Aorta (tissue), 5 donors: ENCODE data around the gene DDT. TPM values are rescaled to one million over a fixed set of nuclear protein-coding genes. Genes with fewer than 3 reads are reported as not detected.
"Not testable (repeated sequence)": the region's sequence is repeated elsewhere in the genome, so short reads cannot be mapped to it uniquely, and the experiment has no call there.

Experiments used
- ATAC-seq: fragments of 200-7000 bp; cut with Tn5 transposase; one replicate; pipeline ENCODE4 v1.9.1; 2022; ENCODE audit warnings: moderate library complexity; ENCODE audit not compliant: low FRiP score
- DNase-seq, 2 donors: peaks; one replicate each; pipeline ENCODE4 v3.0.0-alpha.2; 2020
- H3K27ac ChIP-seq, 2 donors: one replicate each; pipeline ENCODE4 v1.5.1; 2013; ENCODE audit warnings: low read length in 2 of 2, mild to moderate bottlenecking in 2 of 2, moderate library complexity in 2 of 2, control low read depth in 1 of 2, inconsistent platforms in 1 of 2, low read depth in 1 of 2
- H3K27me3 ChIP-seq, 2 donors: one replicate each; pipeline ENCODE4 v1.6.1; 2013; ENCODE audit warnings: control low read depth in 1 of 2, low read length in 1 of 2, mild to moderate bottlenecking in 1 of 2, moderate library complexity in 1 of 2; ENCODE audit not compliant: insufficient read depth in 2 of 2, control insufficient read depth in 1 of 2
- H3K36me3 ChIP-seq, 2 donors: one replicate each; pipeline ENCODE4 v1.6.1; 2013; ENCODE audit warnings: control low read depth in 1 of 2, low read length in 1 of 2, mild to moderate bottlenecking in 1 of 2; ENCODE audit not compliant: insufficient read depth in 2 of 2, control insufficient read depth in 1 of 2
- H3K4me1 ChIP-seq, 2 donors: one replicate each; pipeline ENCODE4 v1.6.1; 2013; ENCODE audit warnings: low read length in 2 of 2, control low read depth in 1 of 2, mild to moderate bottlenecking in 1 of 2, moderate library complexity in 1 of 2; ENCODE audit not compliant: insufficient read depth in 2 of 2, control insufficient read depth in 1 of 2
- H3K4me3 ChIP-seq, 2 donors: one replicate each; pipeline ENCODE4 v1.5.1; 2013; ENCODE audit warnings: low read length in 2 of 2, control low read depth in 1 of 2, mild to moderate bottlenecking in 1 of 2
- H3K9me3 ChIP-seq: one replicate; pipeline ENCODE4 v1.6.1; 2013; ENCODE audit warnings: mild to moderate bottlenecking, low read length; ENCODE audit not compliant: control insufficient read depth
- WGBS, 2 donors: extraction: QIAGEN DNeasy Blood & Tissue Kit; methylation state at CpG; one replicate each; pipeline ENCODE4 v1.1.7; 2013; 5-methylcytosine and 5-hydroxymethylcytosine counted together
- intact Hi-C, 2 donors: fragments of 100-400 bp; cut with DNase I; formaldehyde crosslinking; loops; one replicate each; pipeline versions ENCODE4 v1.14.2 to v1.15.0; 2022
- polyA plus RNA-seq, 2 donors: library from polyadenylated mRNA; stranded (reverse); fragments of 200-250 nt; gene quantifications; one replicate each; pipeline ENCODE4 v1.2.3, GENCODE V29; 2013
- total RNA-seq, 2 donors: library from RNA; stranded (reverse); fragmentation: NEBNext Ultra II Directional; extraction: Animal tissue kit (Norgen Biotek cat#: 25700); gene quantifications; one replicate each; pipeline ENCODE4 v1.2.1, GENCODE V29; 2021
- donor health status: healthy with polysubstance abuse.
- donor health status: Bipolar disorder and iron deficiency.
- donor health status: DM: no; HTN: no; CAD: no.
- donor health status: DM: no; HTN: no; CAD: no.
- donor health status: DM: yes; HTN: yes; CAD: no.

Gene DDT
- total and polyA plus RNA-seq, 4 donors, result 49.3 to 145 (median 79.7) TPM

DNA sequence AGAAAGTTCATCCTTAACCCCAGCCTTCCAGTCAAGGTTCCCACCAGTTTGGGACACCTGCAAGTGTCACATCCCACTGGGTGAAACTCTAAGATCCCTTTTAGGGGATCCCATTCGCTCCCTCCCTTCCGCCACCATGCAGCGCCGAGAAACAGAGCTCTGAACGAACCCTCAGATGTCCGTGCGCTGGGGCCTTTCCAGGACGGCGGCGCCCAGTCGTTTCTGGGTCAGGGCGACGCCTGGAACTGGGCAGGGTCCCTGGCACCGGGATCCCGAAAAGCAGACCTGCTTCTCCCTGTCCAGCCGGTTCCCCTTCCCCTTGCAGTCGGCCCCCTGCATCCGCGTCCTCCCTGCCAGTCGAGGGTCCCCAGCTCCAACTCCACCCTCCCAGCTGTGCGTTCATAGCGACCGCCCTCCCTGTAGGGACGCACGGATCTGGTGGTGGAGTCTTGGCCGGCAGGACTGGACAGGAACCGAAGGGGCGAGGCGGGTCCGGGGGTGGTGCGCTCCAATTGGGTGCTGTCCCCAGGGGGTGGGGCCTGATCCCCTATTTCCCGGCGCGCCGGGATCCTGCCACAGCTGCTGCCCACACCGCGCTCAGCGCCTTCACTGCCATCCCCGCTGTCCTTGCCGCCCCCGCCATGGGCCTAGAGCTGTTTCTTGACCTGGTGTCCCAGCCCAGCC lies 5.5 kb upstream of the DDT start, which contains the start of gene GSTT2:
TSS of gene GSTT2 (plus strand) at position 578 of the 684 bp plus-strand sequence.
- H3K27me3 ChIP-seq, DNase-seq, H3K27ac ChIP-seq, H3K9me3 ChIP-seq, H3K4me3 ChIP-seq, H3K36me3 ChIP-seq, H3K4me1 ChIP-seq, intact Hi-C loops: not testable (repeated sequence)
- ATAC-seq, result peak; percentile 91
- no CpG with 5 or more reads among the region's 41 CpGs for WGBS, 2 donors

DNA sequence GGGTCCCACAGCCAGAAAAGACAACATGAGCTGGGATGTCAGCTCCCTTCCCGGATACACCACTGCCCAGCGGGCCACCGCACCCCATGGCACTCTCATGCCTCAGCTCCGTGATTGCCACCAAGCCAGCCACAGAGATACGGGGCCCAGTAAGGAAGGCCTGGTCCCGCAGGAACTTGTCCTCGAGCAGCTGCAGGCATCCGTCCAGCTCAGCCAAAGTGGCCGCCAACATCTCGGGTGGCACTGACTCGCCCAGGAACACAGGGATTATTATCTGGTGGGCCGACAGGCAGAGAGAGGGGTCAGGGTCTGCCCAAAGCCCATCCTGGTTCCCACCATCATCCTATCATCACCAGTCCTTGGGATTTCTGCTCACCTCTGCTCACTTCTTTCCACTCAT lies 3.1 kb upstream of the DDT start:
- H3K4me1 ChIP-seq, H3K36me3 ChIP-seq, ATAC-seq, H3K27me3 ChIP-seq, H3K27ac ChIP-seq, H3K9me3 ChIP-seq, intact Hi-C loops, H3K4me3 ChIP-seq, DNase-seq: not testable (repeated sequence)
- WGBS, 2 donors, result 56 to 76% methylated on average over 3 to 9 of the region's 12 CpGs

DNA sequence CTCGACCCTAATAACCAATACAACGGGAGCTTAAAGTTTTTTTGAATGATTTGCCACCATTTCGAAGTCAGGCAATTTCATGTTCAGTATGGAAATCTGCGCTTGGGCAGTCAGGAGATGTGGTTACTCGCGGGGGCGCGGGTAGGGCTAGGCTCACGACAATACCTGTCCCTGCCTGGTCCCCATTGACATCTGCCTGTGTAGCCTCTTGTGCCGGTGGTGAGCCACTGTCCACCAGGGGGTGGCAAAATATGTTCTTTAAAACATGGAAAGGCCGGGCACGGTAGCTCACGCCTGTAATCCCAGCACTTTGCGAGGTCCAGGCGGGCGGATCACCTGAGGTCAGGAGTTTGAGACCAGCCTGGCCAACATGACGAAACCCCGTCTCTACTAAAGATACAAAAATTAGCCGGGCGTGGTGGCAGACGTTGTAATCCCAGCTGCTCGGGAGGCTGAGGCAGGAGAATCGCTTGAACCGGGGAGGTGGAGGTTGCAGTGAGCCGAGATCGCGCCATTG lies 653 bp upstream of the DDT start:
- H3K27ac ChIP-seq, H3K36me3 ChIP-seq, H3K4me1 ChIP-seq, H3K9me3 ChIP-seq, H3K4me3 ChIP-seq, ATAC-seq, DNase-seq, H3K27me3 ChIP-seq, intact Hi-C loops: not testable (repeated sequence)
- 20 to 29% methylated on average over 5 to 8 of the region's 27 CpGs for WGBS, 2 donors

DNA sequence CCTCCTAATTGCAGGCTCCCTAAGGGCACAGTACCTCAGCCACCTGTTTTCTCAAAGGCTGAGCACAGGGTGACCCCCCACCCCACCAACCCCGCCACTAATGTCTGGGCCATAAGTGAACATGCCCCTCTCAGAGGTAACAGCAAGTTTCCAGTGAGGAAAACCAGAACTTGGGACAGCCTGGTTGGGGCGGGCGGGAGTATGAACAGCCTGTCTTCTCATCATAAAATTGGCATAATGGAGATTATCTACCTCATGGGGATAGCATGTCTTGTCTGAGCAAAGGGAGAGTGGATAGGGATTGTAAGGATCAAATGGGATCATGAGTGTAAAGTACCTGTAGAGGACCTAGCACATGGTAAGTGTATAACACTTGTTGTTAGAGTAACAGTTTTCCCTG lies 2.3 kb downstream of the DDT start:
- intact Hi-C loops, H3K36me3 ChIP-seq, ATAC-seq, DNase-seq, H3K27me3 ChIP-seq, H3K27ac ChIP-seq, H3K4me1 ChIP-seq, H3K9me3 ChIP-seq, H3K4me3 ChIP-seq: not testable (repeated sequence)
- 90 to 100% methylated on average over 3 of the region's 3 CpGs for WGBS, 2 donors

DNA sequence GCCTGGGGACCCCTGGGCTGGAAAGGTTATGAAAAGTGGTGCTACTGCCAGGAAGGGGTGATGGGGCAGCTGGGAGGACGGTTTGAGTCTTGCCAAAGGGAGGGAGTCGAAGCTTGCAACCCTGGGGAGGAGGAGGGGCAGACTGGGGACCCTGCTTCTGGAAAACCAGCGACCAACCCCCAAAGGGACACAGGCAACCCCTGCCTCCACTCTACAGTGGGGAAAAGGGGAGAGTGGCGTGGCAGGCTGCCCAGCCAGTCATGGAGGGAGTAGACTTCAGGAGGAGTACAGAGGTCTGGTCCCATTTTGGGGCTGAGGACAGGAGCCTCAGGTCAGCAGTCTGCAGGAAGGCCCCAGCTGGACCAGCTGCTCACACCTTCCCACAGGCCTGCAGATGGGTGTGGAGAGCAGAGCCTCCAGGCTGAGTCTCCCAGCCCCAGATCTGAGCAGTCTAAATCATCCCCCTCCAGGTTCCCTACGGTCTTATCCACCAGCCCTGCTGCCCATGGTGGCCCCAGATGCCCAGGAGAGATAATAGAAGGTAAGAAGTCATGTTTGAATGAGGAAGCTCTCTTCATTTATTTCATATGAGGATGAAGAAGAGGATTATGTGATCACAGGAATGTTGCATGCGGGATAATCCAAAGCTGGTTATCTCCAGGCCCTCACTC lies 3.3 kb downstream of the DDT start:
- WGBS, 2 donors, result 65 to 72% methylated on average over 6 of the region's 6 CpGs
- Histone ChIP-seq H3K4me1 (no peaks in the 10 kb centered on the region), H3K4me3 (no peak overlapping the region), H3K9me3 (no peaks in the 10 kb centered on the region), H3K27me3 (no peaks in the 10 kb centered on the region), H3K27ac (no peak overlapping the region), H3K36me3 (peaks cover 0 to 3% of the 10 kb centered on the region in 2 donors)
- DNase-seq, result no peak
- intact Hi-C loops, result no loop called here
- ATAC-seq, result no peak

DNA sequence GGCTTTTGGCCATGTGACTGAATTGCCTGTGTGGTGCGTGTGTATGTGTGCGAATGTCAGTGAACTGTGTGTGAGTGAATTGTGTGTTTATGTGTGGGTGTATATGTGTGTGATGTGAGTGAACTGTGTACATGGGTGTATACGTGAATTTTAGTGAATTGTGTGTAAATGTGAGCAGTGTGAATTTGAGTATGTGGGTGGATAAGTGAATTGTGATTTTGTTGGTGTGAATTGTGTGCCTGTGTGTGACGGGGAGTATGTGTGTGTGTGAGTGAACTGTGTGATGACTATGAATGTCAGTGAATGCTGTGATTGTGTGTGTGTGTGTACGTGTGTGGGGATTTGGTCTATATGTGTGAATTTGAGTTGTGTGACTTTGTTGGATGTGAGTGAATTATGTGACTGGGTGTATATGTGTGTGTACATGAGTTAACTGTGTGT lies 4.0 kb downstream of the DDT start:
- DNase-seq (no peak), ATAC-seq (no peak)
- Histone ChIP-seq H3K9me3 (no peaks in the 10 kb centered on the region), H3K4me3 (no peak overlapping the region), H3K27ac (no peak overlapping the region), H3K27me3 (no peaks in the 10 kb centered on the region), H3K4me1 (no peaks in the 10 kb centered on the region), H3K36me3 (peaks cover 0 to 3% of the 10 kb centered on the region in 2 donors)
- intact Hi-C loops, result no loop called here
- 58 to 79% methylated on average over 5 of the region's 5 CpGs for WGBS, 2 donors

DNA sequence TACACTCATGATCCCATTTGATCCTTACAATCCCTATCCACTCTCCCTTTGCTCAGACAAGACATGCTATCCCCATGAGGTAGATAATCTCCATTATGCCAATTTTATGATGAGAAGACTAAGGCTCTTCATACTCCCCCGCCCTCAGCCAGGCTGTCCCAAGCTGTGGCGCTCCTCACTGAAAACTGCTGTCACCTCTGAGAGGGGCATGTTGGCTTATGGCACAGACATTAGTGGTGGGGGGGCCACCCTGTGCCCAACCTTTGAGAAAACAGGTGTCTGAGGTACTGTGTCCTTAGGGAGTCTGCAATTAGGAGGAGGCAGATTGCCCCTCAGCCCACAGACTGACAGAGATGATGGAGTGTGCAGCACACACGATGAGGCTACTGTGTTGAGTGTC lies 5.2 kb downstream of the DDT start:
- Histone ChIP-seq H3K4me3 (no peak overlapping the region), H3K27ac (no peak overlapping the region), H3K9me3 (no peaks in the 10 kb centered on the region), H3K27me3 (no peaks in the 10 kb centered on the region), H3K4me1 (no peaks in the 10 kb centered on the region), H3K36me3 (peaks cover 0 to 3% of the 10 kb centered on the region in 2 donors)
- intact Hi-C loops, result no loop called here
- 88 to 91% methylated on average over 3 of the region's 3 CpGs for WGBS, 2 donors
- DNase-seq (no peak), ATAC-seq (no peak)

DNA sequence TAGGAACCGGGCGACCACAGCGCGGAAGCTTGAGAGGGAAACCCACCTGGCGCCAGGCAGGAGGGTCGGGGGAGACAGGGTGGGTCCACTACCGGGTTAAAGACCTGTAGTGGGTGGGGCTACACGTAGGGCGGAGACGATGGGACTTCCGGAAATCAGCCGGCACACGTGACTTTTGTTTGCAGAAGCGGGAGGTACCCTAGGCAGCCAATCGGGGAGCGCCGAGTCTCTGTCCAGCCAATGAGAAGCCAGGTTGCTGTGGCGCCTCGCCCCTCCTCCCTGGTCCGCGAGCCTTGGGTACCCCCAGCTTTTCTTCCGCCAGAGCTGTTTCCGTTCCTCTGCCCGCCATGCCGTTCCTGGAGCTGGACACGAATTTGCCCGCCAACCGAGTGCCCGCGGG lies 7.7 kb downstream of the DDT start, which contains the start of gene DDTL:
TSS of gene DDTL (plus strand) at position 321 of the 400 bp plus-strand sequence. CDS start at position 348, 27 bp downstream.
- H3K9me3 ChIP-seq, DNase-seq, H3K27ac ChIP-seq, H3K4me3 ChIP-seq, H3K27me3 ChIP-seq, intact Hi-C loops, H3K4me1 ChIP-seq, H3K36me3 ChIP-seq: not testable (repeated sequence)
- WGBS, 2 donors, result no CpG with 5 or more reads among the region's 30 CpGs
- peak; percentile 96 for ATAC-seq

DNA sequence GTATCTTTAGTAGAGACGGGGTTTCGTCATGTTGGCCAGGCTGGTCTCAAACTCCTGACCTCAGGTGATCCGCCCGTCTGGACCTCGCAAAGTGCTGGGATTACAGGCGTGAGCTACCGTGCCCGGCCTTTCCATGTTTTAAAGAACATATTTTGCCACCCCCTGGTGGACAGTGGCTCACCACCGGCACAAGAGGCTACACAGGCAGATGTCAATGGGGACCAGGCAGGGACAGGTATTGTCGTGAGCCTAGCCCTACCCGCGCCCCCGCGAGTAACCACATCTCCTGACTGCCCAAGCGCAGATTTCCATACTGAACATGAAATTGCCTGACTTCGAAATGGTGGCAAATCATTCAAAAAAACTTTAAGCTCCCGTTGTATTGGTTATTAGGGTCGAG lies 8.1 kb downstream of the DDT start:
- H3K4me1 ChIP-seq, H3K27me3 ChIP-seq, intact Hi-C loops, H3K27ac ChIP-seq, H3K36me3 ChIP-seq, H3K9me3 ChIP-seq, DNase-seq, H3K4me3 ChIP-seq: not testable (repeated sequence)
- peak; percentile 2 for ATAC-seq
- no CpG with 5 or more reads among the region's 18 CpGs for WGBS, 2 donors
